ENCODE measurements around the gene LITAFD. TPM values are rescaled to one million over a fixed set of nuclear protein-coding genes. Genes with fewer than 3 reads are reported as not detected.

The LITAFD gene
- total RNA-seq, 4 donors from 2014 or later: not detected

GRCh38 chr16:8853611-8854010 is 28.5 kb upstream of the LITAFD start:
- peaks cover 0 to 7% of the 10 kb centered on the region in 2 donors for H3K4me1 ChIP-seq
- H3K36me3 ChIP-seq: peaks cover 13 to 24% of the 10 kb centered on the region in 2 donors
- H3K4me3 ChIP-seq (replicated peaks in 1 of 3): no peak overlapping the region
- intact Hi-C loops (cut with DNase I): no loop called here
- TF ChIP-seq POLR2A (IDR thresholded peaks at IDR 0.05) (no peak), CTCF (IDR thresholded peaks at IDR 0.05) (no peak)
- H3K27me3 ChIP-seq: no peaks in the 10 kb centered on the region
- H3K9me3 ChIP-seq: no peaks in the 10 kb centered on the region
- WGBS, 2 donors: 88 to 93% methylated on average over 7 of the region's 7 CpGs
- DNase-seq: no peak
- no peak overlapping the region for H3K27ac ChIP-seq

- no peak for DNase-seq
Observed at GRCh38 chr16:8854298-8854948, 27.7 kb upstream of the LITAFD start.

GRCh38 chr16:8855051-8855786 is 26.9 kb upstream of the LITAFD start:
- Histone ChIP-seq H3K4me1 (no peaks in the 10 kb centered on the region), H3K9me3 (no peaks in the 10 kb centered on the region), H3K27ac (no peak overlapping the region), H3K36me3 (peaks cover 0 to 16% of the 10 kb centered on the region in 2 donors), H3K4me3 (replicated peaks in 1 of 3) (no peak overlapping the region), H3K27me3 (no peaks in the 10 kb centered on the region)
- DNase-seq: no peak
- no peak for TF ChIP-seq CTCF (IDR thresholded peaks at IDR 0.05)
- TF ChIP-seq POLR2A (IDR thresholded peaks at IDR 0.05): no peak
- 89 to 98% methylated on average over 10 to 11 of the region's 11 CpGs for WGBS, 2 donors
- intact Hi-C loops (cut with DNase I): no loop called here

More at GRCh38 chr16:8854298-8854948, 27.7 kb upstream of the LITAFD start:
- peaks cover 6 to 24% of the 10 kb centered on the region in 2 donors for H3K36me3 ChIP-seq
- no peak for TF ChIP-seq CTCF (IDR thresholded peaks at IDR 0.05)
- TF ChIP-seq POLR2A (IDR thresholded peaks at IDR 0.05): no peak
- peaks cover 0 to 7% of the 10 kb centered on the region in 2 donors for H3K4me1 ChIP-seq
- peak overlapping the region in 1 of 3 donors; percentile 28 for H3K27ac ChIP-seq
- H3K4me3 ChIP-seq (replicated peaks in 1 of 3): no peak overlapping the region
- intact Hi-C loops (cut with DNase I): no loop called here
- 93% methylated on average over 9 of the region's 9 CpGs for WGBS, 2 donors
- H3K9me3 ChIP-seq: no peaks in the 10 kb centered on the region
- no peaks in the 10 kb centered on the region for H3K27me3 ChIP-seq

- Histone ChIP-seq H3K4me1 (no peaks in the 10 kb centered on the region), H3K36me3 (peaks cover 0 to 15% of the 10 kb centered on the region in 2 donors), H3K4me3 (replicated peaks in 1 of 3) (no peak overlapping the region), H3K27ac (no peak overlapping the region), H3K9me3 (no peaks in the 10 kb centered on the region), H3K27me3 (no peaks in the 10 kb centered on the region)
- intact Hi-C loops (cut with DNase I): no loop called here
- DNase-seq: no peak
- TF ChIP-seq POLR2A (IDR thresholded peaks at IDR 0.05) (no peak), CTCF (IDR thresholded peaks at IDR 0.05) (no peak)
- WGBS, 2 donors: 52 to 68% methylated on average over 5 of the region's 5 CpGs
Observed at GRCh38 chr16:8855972-8856371, 26.2 kb upstream of the LITAFD start.
